ENCODE measurements around the gene TBX15.

TBX15 gene

GRCh38 chr1:118900643-118901440 is 87.3 kb downstream of the TBX15 start:
- Histone ChIP-seq H3K4me2 (ENCODE audit: insufficient read depth, low read length, poor library complexity, severe bottlenecking) (no peak overlapping the region), H3K27ac (replicated peaks; ENCODE audit: low read length) (no peak overlapping the region), H3K79me1 (ENCODE audit: low read depth, low read length) (no peaks in the 10 kb centered on the region), H3K36me3 (replicated peaks in 1 of 2; ENCODE audit: control insufficient read depth in 2 of 2, insufficient read depth in 2 of 2, low read length in 2 of 2) (no peaks in the 10 kb centered on the region), H2BK5ac (ENCODE audit: low read length) (no peak overlapping the region), H3K14ac (ENCODE audit: low read length) (no peak overlapping the region), H4K8ac (ENCODE audit: low read depth, low read length) (no peak overlapping the region), H3K9ac (ENCODE audit: low read depth, low read length, poor library complexity) (no peak overlapping the region), H3K4me3 (ENCODE audit: low read length in 2 of 2) (no peak overlapping the region), H3K27me3 (ENCODE audit: control insufficient read depth in 3 of 3, insufficient read depth in 3 of 3, low read depth in 1 of 3, low read length in 3 of 3) (no peaks in the 10 kb centered on the region), H2AK5ac (ENCODE audit: low read depth, low read length) (no peak overlapping the region), H2AFZ (ENCODE audit: low read length) (no peak overlapping the region), H2BK12ac (ENCODE audit: low read length) (no peak overlapping the region), H2BK120ac (ENCODE audit: low read depth, low read length) (no peak overlapping the region), H3K23ac (ENCODE audit: low read depth, low read length, poor library complexity) (no peak overlapping the region), H3K9me3 (replicated peaks in 1 of 2; ENCODE audit: control insufficient read depth in 2 of 2, insufficient read depth in 1 of 2, low read depth in 1 of 2, low read length in 2 of 2) (no peaks in the 10 kb centered on the region), H4K91ac (ENCODE audit: low read depth, low read length, poor library complexity) (no peak overlapping the region), H3K18ac (ENCODE audit: low read length) (no peak overlapping the region), H3K4me1 (ENCODE audit: control insufficient read depth in 2 of 2, insufficient read depth in 1 of 2, low read depth in 1 of 2, low read length in 2 of 2) (no peaks in the 10 kb centered on the region), H2BK15ac (ENCODE audit: low read length) (no peak overlapping the region), H3K4ac (ENCODE audit: low read length) (no peak overlapping the region)
- no peak for DNase-seq (ENCODE audit: low spot score)

GRCh38 chr1:118899340-118899739 is 88.8 kb downstream of the TBX15 start:
- no peak overlapping the region for H3K9ac ChIP-seq (ENCODE audit: low read depth, low read length, poor library complexity)
- H2AFZ ChIP-seq (ENCODE audit: low read length): no peak overlapping the region
- no peak overlapping the region for H3K4me3 ChIP-seq (ENCODE audit: low read length in 2 of 2)
- no peak overlapping the region for H3K27ac ChIP-seq (replicated peaks; ENCODE audit: low read length)
- no peak overlapping the region for H2BK5ac ChIP-seq (ENCODE audit: low read length)
- H2BK120ac ChIP-seq (ENCODE audit: low read depth, low read length): no peak overlapping the region
- no peak overlapping the region for H3K4me2 ChIP-seq (ENCODE audit: insufficient read depth, low read length, poor library complexity, severe bottlenecking)
- H3K4ac ChIP-seq (ENCODE audit: low read length): no peak overlapping the region
- H2BK12ac ChIP-seq (ENCODE audit: low read length): no peak overlapping the region
- H3K14ac ChIP-seq (ENCODE audit: low read length): no peak overlapping the region
- no peak overlapping the region for H3K23ac ChIP-seq (ENCODE audit: low read depth, low read length, poor library complexity)
- no peak overlapping the region for H4K8ac ChIP-seq (ENCODE audit: low read depth, low read length)
- no CpG with 5 or more reads among the region's 3 CpGs for WGBS, 2 donors (ENCODE audit: extremely low coverage in 2 of 2, insufficient read length in 2 of 2, insufficient replicate concordance in 1 of 2)
- H3K18ac ChIP-seq (ENCODE audit: low read length): no peak overlapping the region
- H2AK5ac ChIP-seq (ENCODE audit: low read depth, low read length): no peak overlapping the region
- no peaks in the 10 kb centered on the region for H3K79me1 ChIP-seq (ENCODE audit: low read depth, low read length)
- no peak for DNase-seq (ENCODE audit: low spot score)
- no peak overlapping the region for H4K91ac ChIP-seq (ENCODE audit: low read depth, low read length, poor library complexity)
- H3K36me3 ChIP-seq (replicated peaks in 1 of 2; ENCODE audit: control insufficient read depth in 2 of 2, insufficient read depth in 2 of 2, low read length in 2 of 2): no peaks in the 10 kb centered on the region
- no peaks in the 10 kb centered on the region for H3K4me1 ChIP-seq (ENCODE audit: control insufficient read depth in 2 of 2, insufficient read depth in 1 of 2, low read depth in 1 of 2, low read length in 2 of 2)
- H3K27me3 ChIP-seq (ENCODE audit: control insufficient read depth in 3 of 3, insufficient read depth in 3 of 3, low read depth in 1 of 3, low read length in 3 of 3): no peaks in the 10 kb centered on the region
- no peaks in the 10 kb centered on the region for H3K9me3 ChIP-seq (replicated peaks in 1 of 2; ENCODE audit: control insufficient read depth in 2 of 2, insufficient read depth in 1 of 2, low read depth in 1 of 2, low read length in 2 of 2)
- no peak overlapping the region for H2BK15ac ChIP-seq (ENCODE audit: low read length)

- Histone ChIP-seq H3K4me2 (ENCODE audit: insufficient read depth, low read length, poor library complexity, severe bottlenecking) (no peak overlapping the region), H3K27me3 (ENCODE audit: control insufficient read depth in 3 of 3, insufficient read depth in 3 of 3, low read depth in 1 of 3, low read length in 3 of 3) (no peaks in the 10 kb centered on the region), H3K79me1 (ENCODE audit: low read depth, low read length) (no peaks in the 10 kb centered on the region), H2BK120ac (ENCODE audit: low read depth, low read length) (no peak overlapping the region), H3K9me3 (replicated peaks in 1 of 2; ENCODE audit: control insufficient read depth in 2 of 2, insufficient read depth in 1 of 2, low read depth in 1 of 2, low read length in 2 of 2) (no peaks in the 10 kb centered on the region), H3K27ac (replicated peaks; ENCODE audit: low read length) (no peak overlapping the region), H2BK5ac (ENCODE audit: low read length) (no peak overlapping the region), H2BK12ac (ENCODE audit: low read length) (no peak overlapping the region), H4K91ac (ENCODE audit: low read depth, low read length, poor library complexity) (no peak overlapping the region), H2AFZ (ENCODE audit: low read length) (no peak overlapping the region), H3K4ac (ENCODE audit: low read length) (no peak overlapping the region), H4K8ac (ENCODE audit: low read depth, low read length) (no peak overlapping the region), H3K18ac (ENCODE audit: low read length) (no peak overlapping the region), H3K9ac (ENCODE audit: low read depth, low read length, poor library complexity) (no peak overlapping the region), H3K23ac (ENCODE audit: low read depth, low read length, poor library complexity) (no peak overlapping the region), H2AK5ac (ENCODE audit: low read depth, low read length) (no peak overlapping the region), H3K4me1 (ENCODE audit: control insufficient read depth in 2 of 2, insufficient read depth in 1 of 2, low read depth in 1 of 2, low read length in 2 of 2) (no peaks in the 10 kb centered on the region), H3K36me3 (replicated peaks in 1 of 2; ENCODE audit: control insufficient read depth in 2 of 2, insufficient read depth in 2 of 2, low read length in 2 of 2) (no peaks in the 10 kb centered on the region), H2BK15ac (ENCODE audit: low read length) (no peak overlapping the region), H3K14ac (ENCODE audit: low read length) (no peak overlapping the region), H3K4me3 (ENCODE audit: low read length in 2 of 2) (no peak overlapping the region)
- no CpG with 5 or more reads among the region's 3 CpGs for WGBS, 2 donors (ENCODE audit: extremely low coverage in 2 of 2, insufficient read length in 2 of 2, insufficient replicate concordance in 1 of 2)
- DNase-seq (ENCODE audit: low spot score): no peak
Measured at GRCh38 chr1:118898712-118899111, 89.4 kb downstream of the TBX15 start.

- Histone ChIP-seq H3K4me3 (ENCODE audit: low read length in 2 of 2) (no peak overlapping the region), H3K14ac (ENCODE audit: low read length) (no peak overlapping the region), H4K91ac (ENCODE audit: low read depth, low read length, poor library complexity) (no peak overlapping the region), H3K9me3 (replicated peaks in 1 of 2; ENCODE audit: control insufficient read depth in 2 of 2, insufficient read depth in 1 of 2, low read depth in 1 of 2, low read length in 2 of 2) (no peaks in the 10 kb centered on the region), H3K79me1 (ENCODE audit: low read depth, low read length) (no peaks in the 10 kb centered on the region), H3K9ac (ENCODE audit: low read depth, low read length, poor library complexity) (no peak overlapping the region), H3K27ac (replicated peaks; ENCODE audit: low read length) (no peak overlapping the region), H3K36me3 (replicated peaks in 1 of 2; ENCODE audit: control insufficient read depth in 2 of 2, insufficient read depth in 2 of 2, low read length in 2 of 2) (no peaks in the 10 kb centered on the region), H2BK12ac (ENCODE audit: low read length) (no peak overlapping the region), H3K27me3 (ENCODE audit: control insufficient read depth in 3 of 3, insufficient read depth in 3 of 3, low read depth in 1 of 3, low read length in 3 of 3) (no peaks in the 10 kb centered on the region), H2AFZ (ENCODE audit: low read length) (no peak overlapping the region), H3K18ac (ENCODE audit: low read length) (no peak overlapping the region), H2AK5ac (ENCODE audit: low read depth, low read length) (no peak overlapping the region), H3K4me2 (ENCODE audit: insufficient read depth, low read length, poor library complexity, severe bottlenecking) (no peak overlapping the region), H3K4ac (ENCODE audit: low read length) (no peak overlapping the region), H4K8ac (ENCODE audit: low read depth, low read length) (no peak overlapping the region), H2BK15ac (ENCODE audit: low read length) (no peak overlapping the region), H2BK5ac (ENCODE audit: low read length) (no peak overlapping the region), H3K23ac (ENCODE audit: low read depth, low read length, poor library complexity) (no peak overlapping the region), H2BK120ac (ENCODE audit: low read depth, low read length) (no peak overlapping the region), H3K4me1 (ENCODE audit: control insufficient read depth in 2 of 2, insufficient read depth in 1 of 2, low read depth in 1 of 2, low read length in 2 of 2) (no peaks in the 10 kb centered on the region)
- DNase-seq (ENCODE audit: low spot score): no peak
Measured at GRCh38 chr1:118896416-118896815, 91.7 kb downstream of the TBX15 start.

All from neuronal stem cell (in vitro differentiated cells).